Testis (tissue), 3 donors: Measurements from ENCODE around the gene CNTN2. TPM values are rescaled to one million over a fixed set of nuclear protein-coding genes. Genes with fewer than 3 reads are reported as not detected.

ENCODE experiments used
- DNase-seq: peaks from one replicate; pipeline ENCODE4 v3.0.0-alpha.2; 2019
- H3K27ac ChIP-seq, 2 donors: fragments of 200-600 bp; sonication (generic); one replicate each; pipeline ENCODE4 v1.5.1; 2019
- H3K27me3 ChIP-seq: fragments of 200-600 bp; sonication (generic); one replicate; pipeline ENCODE4 v1.5.1; 2019
- H3K36me3 ChIP-seq: fragments of 200-600 bp; sonication (generic); one replicate; pipeline ENCODE4 v1.5.1; 2017; ENCODE audit warnings: low read depth; ENCODE audit errors: missing control alignments
- H3K4me1 ChIP-seq: fragments of 200-600 bp; sonication (generic); one replicate; pipeline ENCODE4 v1.5.1; 2019
- H3K4me3 ChIP-seq, 2 donors: fragments of 200-600 bp; sonication (generic); one replicate each; pipeline ENCODE4 v1.5.1; 2017 to 2019
- H3K9me3 ChIP-seq: fragments of 200-600 bp; sonication (generic); one replicate; pipeline ENCODE4 v1.5.1; 2017
- POLR2A ChIP-seq: fragments of 450-650 bp; IDR thresholded peaks from one replicate; pipeline ENCODE4 v1.6.1; 2017; ENCODE audit warnings: antibody characterized with exemption, mild to moderate bottlenecking, moderate library complexity
- WGBS, 2 donors: methylation state at CpG; one replicate each; pipeline ENCODE4 v1.1.5; 2018; 5-methylcytosine and 5-hydroxymethylcytosine counted together
- intact Hi-C: fragments of 100-400 bp; cut with DNase I; formaldehyde crosslinking; loops from one replicate; pipeline ENCODE4 v1.15.1; 2023; ENCODE audit warnings: low total_unique reads
- polyA plus RNA-seq: library from polyadenylated mRNA; stranded (reverse); fragments of 350-450 nt; fragmentation: Illumina TruSeq; extraction: RNeasy Lipid Tissue Mini Kit (QIAGEN cat#74804); gene quantifications from one replicate; pipeline ENCODE4 v1.2.3, GENCODE V29; 2014; ENCODE audit warnings: low read depth, low replicate concordance; ENCODE audit not compliant: insufficient read depth
- total RNA-seq, 2 donors: library from RNA; depleted of rRNA; stranded (reverse); fragments of >200 nt; gene quantifications; one replicate each; pipeline ENCODE4 v1.2.3, GENCODE V29; 2016
- TF ChIP-seq, protein P1 (sequence below), 3 experiments: fragments of 450-650 bp in 2 of 3; fragments of 200-600 bp in 1 of 3; sonication (generic) in 1 of 3; IDR thresholded peaks; one replicate each; pipeline ENCODE4 v1.5.1; 2016 to 2019; ENCODE audit warnings: antibody characterized with exemption in 3 of 3, mild to moderate bottlenecking in 2 of 3, moderate library complexity in 1 of 3

CNTN2 gene
- total and polyA plus RNA-seq, 3 donors from 2014 or later: 16.4 to 31.9 (median 17.2) TPM

DNA sequence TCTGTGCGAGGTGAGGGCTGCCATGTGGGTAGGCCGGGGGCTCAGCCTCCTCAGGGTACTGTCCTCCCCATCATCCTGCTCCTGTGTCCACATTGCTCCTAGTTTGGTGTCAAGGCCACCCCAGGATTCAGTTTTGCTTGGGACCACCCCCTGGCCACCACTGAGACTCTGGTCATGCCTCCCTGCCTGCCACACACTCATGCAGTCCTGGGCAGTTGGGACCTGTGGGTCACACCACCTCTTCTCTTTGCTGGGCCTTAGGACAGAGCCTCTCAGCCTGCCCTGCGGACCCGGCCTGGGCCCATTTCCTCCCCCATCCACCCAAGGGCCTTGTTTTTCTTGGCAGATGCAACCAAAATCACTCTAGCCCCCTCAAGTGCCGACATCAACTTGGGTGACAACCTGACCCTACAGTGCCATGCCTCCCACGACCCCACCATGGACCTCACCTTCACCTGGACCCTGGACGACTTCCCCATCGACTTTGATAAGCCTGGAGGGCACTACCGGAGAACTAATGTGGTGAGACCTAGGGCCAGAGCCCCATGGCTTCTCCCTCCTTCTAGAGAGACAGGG, 21.8 kb downstream of the CNTN2 start:
- H3K4me3 ChIP-seq: no peak overlapping the region
- H3K27ac ChIP-seq: no peak overlapping the region
- no peaks in the 10 kb centered on the region for H3K27me3 ChIP-seq
- no peaks in the 10 kb centered on the region for H3K36me3 ChIP-seq
- WGBS, 2 donors: 91% methylated on average over 7 to 9 of the region's 9 CpGs
- intact Hi-C loops: no loop called here
- TF ChIP-seq POLR2A: no peak
- TF ChIP-seq, protein P1, sequence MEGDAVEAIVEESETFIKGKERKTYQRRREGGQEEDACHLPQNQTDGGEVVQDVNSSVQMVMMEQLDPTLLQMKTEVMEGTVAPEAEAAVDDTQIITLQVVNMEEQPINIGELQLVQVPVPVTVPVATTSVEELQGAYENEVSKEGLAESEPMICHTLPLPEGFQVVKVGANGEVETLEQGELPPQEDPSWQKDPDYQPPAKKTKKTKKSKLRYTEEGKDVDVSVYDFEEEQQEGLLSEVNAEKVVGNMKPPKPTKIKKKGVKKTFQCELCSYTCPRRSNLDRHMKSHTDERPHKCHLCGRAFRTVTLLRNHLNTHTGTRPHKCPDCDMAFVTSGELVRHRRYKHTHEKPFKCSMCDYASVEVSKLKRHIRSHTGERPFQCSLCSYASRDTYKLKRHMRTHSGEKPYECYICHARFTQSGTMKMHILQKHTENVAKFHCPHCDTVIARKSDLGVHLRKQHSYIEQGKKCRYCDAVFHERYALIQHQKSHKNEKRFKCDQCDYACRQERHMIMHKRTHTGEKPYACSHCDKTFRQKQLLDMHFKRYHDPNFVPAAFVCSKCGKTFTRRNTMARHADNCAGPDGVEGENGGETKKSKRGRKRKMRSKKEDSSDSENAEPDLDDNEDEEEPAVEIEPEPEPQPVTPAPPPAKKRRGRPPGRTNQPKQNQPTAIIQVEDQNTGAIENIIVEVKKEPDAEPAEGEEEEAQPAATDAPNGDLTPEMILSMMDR (IDR thresholded peaks at IDR 0.05): no peak
- no peak for DNase-seq
- no peaks in the 10 kb centered on the region for H3K9me3 ChIP-seq
- H3K4me1 ChIP-seq: no peaks in the 10 kb centered on the region

DNA sequence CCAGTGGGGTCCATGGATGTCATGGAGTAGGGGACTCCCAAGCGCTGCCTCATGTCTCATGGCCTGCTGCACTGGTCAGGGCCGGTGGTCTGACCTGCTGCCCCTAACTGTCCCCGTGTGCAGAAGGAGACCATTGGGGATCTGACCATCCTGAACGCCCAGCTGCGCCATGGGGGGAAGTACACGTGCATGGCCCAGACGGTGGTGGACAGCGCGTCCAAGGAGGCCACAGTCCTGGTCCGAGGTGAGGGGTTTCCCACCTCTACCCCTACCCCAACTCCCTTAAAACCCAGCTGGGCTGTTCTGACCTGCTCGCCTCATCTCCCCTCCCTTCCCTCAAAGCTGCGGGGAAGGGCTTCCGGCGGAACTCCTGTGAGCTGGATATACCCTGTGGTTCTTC, 22.7 kb downstream of the CNTN2 start:
- Histone ChIP-seq H3K27ac (no peak overlapping the region), H3K36me3 (no peaks in the 10 kb centered on the region), H3K9me3 (no peaks in the 10 kb centered on the region), H3K4me3 (no peak overlapping the region), H3K4me1 (no peaks in the 10 kb centered on the region), H3K27me3 (no peaks in the 10 kb centered on the region)
- WGBS, 2 donors: 84 to 90% methylated on average over 5 to 14 of the region's 14 CpGs
- DNase-seq: no peak
- intact Hi-C loops: no loop called here
- no peak for TF ChIP-seq POLR2A
- TF ChIP-seq, protein P1 (IDR thresholded peaks at IDR 0.05): no peak

DNA sequence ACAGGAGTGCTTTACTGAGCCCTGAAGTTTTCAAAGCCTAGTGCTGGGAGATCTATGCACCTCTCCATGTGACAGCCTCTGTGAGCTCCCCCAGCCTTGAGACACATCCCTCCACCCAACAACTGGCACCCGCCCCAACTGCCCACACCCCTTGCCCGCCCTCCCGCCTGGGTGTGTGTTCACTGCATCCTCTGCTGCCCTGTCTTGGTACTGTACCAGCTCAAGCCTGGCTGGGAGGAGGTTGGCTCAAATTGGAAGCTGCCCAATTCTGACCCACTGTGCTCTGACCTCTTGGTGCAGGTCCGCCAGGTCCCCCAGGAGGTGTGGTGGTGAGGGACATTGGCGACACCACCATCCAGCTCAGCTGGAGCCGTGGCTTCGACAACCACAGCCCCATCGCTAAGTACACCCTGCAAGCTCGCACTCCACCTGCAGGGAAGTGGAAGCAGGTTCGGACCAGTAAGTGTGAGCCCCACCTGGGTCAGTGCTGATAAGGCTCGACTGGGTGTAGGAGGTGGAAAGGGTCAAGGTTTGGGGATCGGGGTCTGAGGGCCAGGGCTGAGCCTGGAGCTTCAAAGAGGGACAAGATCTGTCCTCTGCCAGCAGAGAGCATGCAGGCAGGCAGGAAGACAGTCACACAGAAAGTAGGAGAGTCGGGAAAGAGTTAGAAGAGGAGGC, 23.3 kb downstream of the CNTN2 start:
- peak; percentile 28 for DNase-seq
- Histone ChIP-seq H3K4me3 (no peak overlapping the region), H3K27ac (no peak overlapping the region), H3K9me3 (no peaks in the 10 kb centered on the region), H3K27me3 (no peaks in the 10 kb centered on the region), H3K36me3 (no peaks in the 10 kb centered on the region), H3K4me1 (no peaks in the 10 kb centered on the region)
- WGBS, 2 donors: 72 to 81% methylated on average over 12 to 13 of the region's 13 CpGs
- intact Hi-C loops: no loop called here
- TF ChIP-seq, protein P1 (IDR thresholded peaks at IDR 0.05): no peak
- no peak for TF ChIP-seq POLR2A

DNA sequence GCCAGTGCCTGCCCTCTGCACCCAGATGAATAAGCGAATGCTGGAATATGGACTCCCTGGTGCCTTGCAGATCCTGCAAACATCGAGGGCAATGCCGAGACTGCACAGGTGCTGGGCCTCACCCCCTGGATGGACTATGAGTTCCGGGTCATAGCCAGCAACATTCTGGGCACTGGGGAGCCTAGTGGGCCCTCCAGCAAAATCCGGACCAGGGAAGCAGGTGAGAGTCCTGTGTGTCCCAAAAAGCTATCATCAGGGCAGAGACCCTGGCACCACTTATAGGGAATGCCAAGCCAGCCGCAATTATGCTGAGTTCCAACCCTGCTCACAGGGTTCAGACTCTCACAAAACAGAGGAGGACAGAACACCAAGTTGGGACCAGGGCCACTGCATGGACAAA, 24.0 kb downstream of the CNTN2 start:
- intact Hi-C loops: no loop called here
- Histone ChIP-seq H3K4me1 (no peaks in the 10 kb centered on the region), H3K4me3 (no peak overlapping the region), H3K27ac (no peak overlapping the region), H3K27me3 (no peaks in the 10 kb centered on the region), H3K9me3 (no peaks in the 10 kb centered on the region), H3K36me3 (no peaks in the 10 kb centered on the region)
- WGBS, 2 donors: 90 to 95% methylated on average over 6 of the region's 6 CpGs
- no peak for TF ChIP-seq POLR2A
- TF ChIP-seq, protein P1 (IDR thresholded peaks at IDR 0.05): no peak
- no peak for DNase-seq

DNA sequence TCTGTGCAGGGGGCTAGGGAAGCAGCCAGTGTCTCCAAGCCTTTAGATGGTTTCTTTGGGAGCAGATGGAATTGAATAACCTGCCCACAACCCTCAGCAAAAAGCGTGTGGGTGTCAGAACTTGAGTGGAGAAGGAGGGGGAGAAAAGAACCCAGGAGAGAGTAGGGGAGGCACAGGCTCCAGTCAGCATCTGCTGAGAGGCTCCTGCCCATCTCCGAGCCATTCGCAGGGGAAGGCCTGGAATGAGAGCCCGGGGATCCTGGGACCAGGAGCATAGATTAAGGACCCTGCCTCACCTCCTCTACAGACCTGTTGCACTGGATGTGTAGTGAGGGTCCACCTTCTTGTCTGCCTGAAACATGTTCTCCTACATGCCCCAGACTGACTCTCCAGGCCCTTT, 25.0 kb downstream of the CNTN2 start:
- Histone ChIP-seq H3K27me3 (no peaks in the 10 kb centered on the region), H3K9me3 (no peaks in the 10 kb centered on the region), H3K4me3 (no peak overlapping the region), H3K4me1 (no peaks in the 10 kb centered on the region), H3K27ac (no peak overlapping the region), H3K36me3 (no peaks in the 10 kb centered on the region)
- intact Hi-C loops: no loop called here
- TF ChIP-seq POLR2A: no peak
- TF ChIP-seq, protein P1 (IDR thresholded peaks at IDR 0.05): no peak
- no peak for DNase-seq
- 90 to 91% methylated on average over 4 of the region's 4 CpGs for WGBS, 2 donors
